T-cell (primary cell): ENCODE measurements around the gene GRIP1. TPM values are rescaled to one million over a fixed set of nuclear protein-coding genes. Genes with fewer than 3 reads are reported as not detected.

Experiments used
- ATAC-seq, 4 experiments: fragments of 200-7000 bp in 3 of 4; fragments of 150-1000 bp in 1 of 4; cut with Tn5 transposase; replicated peaks in 1 of 4; 1 replicate in 3 of 4; 2 replicates in 1 of 4; pipeline ENCODE4 v1.10.0; 2021; ENCODE audit warnings: moderate library complexity in 3 of 4, mild to moderate bottlenecking in 2 of 4, moderate number of reproducible peaks in 1 of 4
- CTCF ChIA-PET, 2 donors: fragments of 300-600 bp; sonication (Branson Sonifier 250); formaldehyde crosslinking; loops; one replicate each; lab custom pipeline; 2022; ENCODE audit warnings: antibody characterized with exemption in 2 of 2; lab: Charles Lee
- POLR2A ChIA-PET, 2 donors: fragments of 300-600 bp; sonication (Branson Sonifier 250); formaldehyde crosslinking; loops; one replicate each; lab custom pipeline; 2022; ENCODE audit warnings: antibody characterized with exemption in 2 of 2; lab: Charles Lee
- DNase-seq, 35 experiments: peaks; one replicate each; pipeline versions ENCODE4 v3.0.0 to v3.0.0-alpha.2; 2013 to 2023
- H3K27ac ChIP-seq: one replicate; pipeline ENCODE4 v1.5.1; 2013; ENCODE audit warnings: low read length
- H3K27me3 ChIP-seq, 2 experiments: replicated peaks in 1 of 2; 1 replicate in 1 of 2; 2 replicates in 1 of 2; pipeline versions ENCODE4 v1.6.1 to v1.7.0; 2013; ENCODE audit warnings: low read length in 1 of 2, mixed read lengths in 1 of 2; ENCODE audit not compliant: control insufficient read depth in 2 of 2, insufficient read depth in 2 of 2; ENCODE audit errors: extremely low read depth in 1 of 2
- H3K36me3 ChIP-seq, 2 donors: 1 replicate in 1 of 2; 2 replicates in 1 of 2; pipeline versions ENCODE4 v1.6.1 to v1.7.0; 2013; ENCODE audit warnings: low read length in 1 of 2; ENCODE audit not compliant: control insufficient read depth in 2 of 2, insufficient read depth in 1 of 2; ENCODE audit errors: extremely low read depth in 1 of 2
- H3K4me1 ChIP-seq, 2 experiments: 1 replicate in 1 of 2; 2 replicates in 1 of 2; pipeline versions ENCODE4 v1.6.1 to v1.7.0; 2013; ENCODE audit warnings: low read length in 2 of 2, mixed read lengths in 1 of 2; ENCODE audit not compliant: insufficient read depth in 2 of 2, control insufficient read depth in 1 of 2; ENCODE audit errors: extremely low read depth in 1 of 2
- H3K4me3 ChIP-seq, 2 donors: 1 replicate in 1 of 2; 2 replicates in 1 of 2; pipeline versions ENCODE4 v1.5.1 to v1.7.0; 2013; ENCODE audit warnings: mild to moderate bottlenecking in 2 of 2, low read length in 1 of 2, moderate library complexity in 1 of 2; ENCODE audit not compliant: control insufficient read depth in 1 of 2; ENCODE audit errors: extremely low read depth in 1 of 2
- H3K9me3 ChIP-seq: 2 replicates; pipeline ENCODE4 v1.7.0; 2013
- H3K27ac Mint-ChIP-seq, 2 donors: one replicate each; pipeline ENCODE4 v1.8.0; 2020 to 2021; ENCODE audit warnings: mild to moderate bottlenecking in 2 of 2, mixed read lengths in 2 of 2
- H3K27me3 Mint-ChIP-seq, 2 donors: one replicate each; pipeline ENCODE4 v1.8.0; 2021 to 2022; ENCODE audit warnings: mixed read lengths in 2 of 2
- H3K36me3 Mint-ChIP-seq: one replicate; pipeline ENCODE4 v1.8.0; 2021; ENCODE audit warnings: mixed read lengths
- H3K4me1 Mint-ChIP-seq, 3 donors: one replicate each; pipeline ENCODE4 v1.8.0; 2020 to 2022; ENCODE audit warnings: mixed read lengths in 3 of 3, mild to moderate bottlenecking in 1 of 3
- H3K4me3 Mint-ChIP-seq, 3 donors: one replicate each; pipeline ENCODE4 v1.8.0; 2020 to 2022; ENCODE audit warnings: mild to moderate bottlenecking in 3 of 3, mixed read lengths in 3 of 3, moderate library complexity in 3 of 3
- H3K9me3 Mint-ChIP-seq, 3 donors: one replicate each; pipeline ENCODE4 v1.8.0; 2020 to 2022; ENCODE audit warnings: mixed read lengths in 3 of 3
- WGBS: methylation state at CpG from one replicate; pipeline ENCODE4 v1.1.5; 2013; ENCODE audit warnings: missing lambda C conversion rate; ENCODE audit not compliant: insufficient coverage; 5-methylcytosine and 5-hydroxymethylcytosine counted together
- total RNA-seq, 35 experiments: library from RNA in 6 of 35; stranded (reverse) in 6 of 35; fragments of 120-200 nt in 1 of 35; gene quantifications; one replicate each; pipeline versions ENCODE4 v1.2.1 to v1.2.4 and lab custom pipeline; 2013 to 2026

Gene GRIP1
- total RNA-seq, 5 donors from 2014 or later (not counting 1 experiment from before 2014, with no cell fraction given) = 3.0 to 7.3 (median 3.6) TPM

GRCh38 chr12:66603981-66604479 lies 74.8 kb downstream of the GRIP1 start:
- Mint-ChIP-seq H3K36me3 (no peaks in the 10 kb centered on the region), H3K27me3 (peaks cover 2 to 4% of the 10 kb centered on the region in 2 donors), H3K4me1 (no peaks in the 10 kb centered on the region), H3K27ac (no peak overlapping the region), H3K9me3 (no peaks in the 10 kb centered on the region), H3K4me3 (no peak overlapping the region)
- Histone ChIP-seq H3K9me3 (no peaks in the 10 kb centered on the region), H3K27me3 (peaks cover 0 to 2% of the 10 kb centered on the region in 2 experiments), H3K4me3 (no peak overlapping the region), H3K27ac (no peak overlapping the region), H3K4me1 (no peaks in the 10 kb centered on the region), H3K36me3 (no peaks in the 10 kb centered on the region)
- POLR2A ChIA-PET = no interaction called here
- CTCF ChIA-PET = no interaction called here
- ATAC-seq = no peak
- DNase-seq = no peak
- 93% methylated on average over 3 of the region's 3 CpGs for WGBS

DNA sequence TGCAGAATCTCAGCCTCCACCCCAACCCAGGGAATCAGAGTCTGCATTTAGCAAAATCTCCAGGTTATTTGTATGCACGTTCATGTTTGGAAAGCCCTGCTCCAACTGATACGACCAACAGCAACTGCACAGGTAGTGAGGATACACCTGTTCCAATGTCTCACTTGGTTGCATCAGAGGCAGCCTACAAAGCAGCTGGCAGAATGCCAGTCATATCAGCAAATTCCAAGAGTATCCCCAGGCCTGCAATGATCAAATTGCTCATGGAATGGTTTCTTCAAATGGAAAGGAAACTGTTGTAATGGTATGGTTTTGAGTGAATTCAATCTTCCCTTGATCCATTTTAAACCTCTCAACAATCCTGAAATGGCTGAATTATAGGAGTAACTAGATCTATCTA lies 75.4 kb downstream of the GRIP1 start:
- no peak for ATAC-seq
- Histone ChIP-seq H3K27me3 (peaks cover 0 to 2% of the 10 kb centered on the region in 2 experiments), H3K27ac (no peak overlapping the region), H3K4me3 (no peak overlapping the region), H3K9me3 (no peaks in the 10 kb centered on the region), H3K36me3 (no peaks in the 10 kb centered on the region), H3K4me1 (no peaks in the 10 kb centered on the region)
- Mint-ChIP-seq H3K4me1 (no peaks in the 10 kb centered on the region), H3K27ac (no peak overlapping the region), H3K36me3 (no peaks in the 10 kb centered on the region), H3K27me3 (peaks cover 2 to 4% of the 10 kb centered on the region in 2 donors), H3K4me3 (no peak overlapping the region), H3K9me3 (no peaks in the 10 kb centered on the region)
- no peak for DNase-seq
- ChIA-PET CTCF (interaction anchor here in 1 of 2 donors (0.6 to 0.7 kb wide), 2 partner anchors 88 to 652 kb away, joined by 4 to 6 read pairs; no protein-coding TSS in a partner anchor), POLR2A (no interaction called here)
- 68% methylated on average over 2 of the region's 2 CpGs for WGBS

DNA sequence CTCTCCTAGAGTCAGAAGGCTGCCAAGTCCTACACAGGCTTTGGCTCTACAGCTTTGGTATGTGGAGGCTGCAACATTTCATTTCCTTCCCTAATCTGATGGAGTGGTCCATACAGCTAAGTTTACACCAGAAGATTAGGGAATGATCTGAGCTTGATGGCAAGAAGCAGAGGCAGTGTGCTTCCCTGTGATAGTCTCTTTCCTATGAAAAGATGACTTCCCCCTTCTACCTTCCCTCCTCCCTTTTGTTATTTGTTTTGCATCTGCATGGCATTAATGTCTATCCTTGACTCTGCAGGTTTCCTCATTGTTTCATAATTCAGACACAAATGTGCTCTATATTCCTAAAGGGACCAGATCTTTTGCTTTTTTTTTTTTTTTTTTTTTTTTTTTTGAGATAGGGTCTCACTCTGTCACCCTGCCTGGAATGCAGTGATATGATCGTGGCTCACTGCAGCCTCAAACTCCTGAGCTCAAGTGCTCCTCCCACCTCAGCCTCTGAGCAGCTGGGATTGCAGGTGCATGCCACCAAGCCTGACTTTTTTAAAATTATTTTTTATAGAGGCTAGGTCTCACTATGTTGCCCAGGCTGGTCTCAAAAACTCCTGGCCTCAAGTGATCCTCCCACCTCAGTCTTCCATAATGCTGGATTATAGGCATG lies 76.3 kb downstream of the GRIP1 start:
- DNase-seq (no peak), ATAC-seq (no peak)
- Histone ChIP-seq H3K27me3 (peaks cover 0 to 2% of the 10 kb centered on the region in 2 experiments), H3K36me3 (no peaks in the 10 kb centered on the region), H3K27ac (no peak overlapping the region), H3K4me3 (no peak overlapping the region), H3K4me1 (no peaks in the 10 kb centered on the region), H3K9me3 (no peaks in the 10 kb centered on the region)
- H3K36me3 Mint-ChIP-seq = no peaks in the 10 kb centered on the region
- H3K27ac Mint-ChIP-seq = no peak overlapping the region
- H3K27me3 Mint-ChIP-seq = peaks cover 2 to 4% of the 10 kb centered on the region in 2 donors
- ChIA-PET POLR2A (no interaction called here), CTCF (interaction anchor here in 1 of 2 donors (0.7 kb wide), 1 partner anchor 653 kb away, joined by 6 read pairs; no protein-coding TSS in a partner anchor)
- no peak overlapping the region for H3K4me3 Mint-ChIP-seq
- WGBS = no CpG with 5 or more reads among the region's 1 CpG
- no peaks in the 10 kb centered on the region for H3K4me1 Mint-ChIP-seq
- no peaks in the 10 kb centered on the region for H3K9me3 Mint-ChIP-seq

- Histone ChIP-seq H3K27ac (no peak overlapping the region), H3K4me3 (no peak overlapping the region), H3K9me3 (no peaks in the 10 kb centered on the region), H3K27me3 (peaks cover 0 to 2% of the 10 kb centered on the region in 2 experiments), H3K4me1 (no peaks in the 10 kb centered on the region), H3K36me3 (no peaks in the 10 kb centered on the region)
- H3K4me1 Mint-ChIP-seq = no peaks in the 10 kb centered on the region
- no peaks in the 10 kb centered on the region for H3K36me3 Mint-ChIP-seq
- CTCF ChIA-PET = no interaction called here
- H3K27me3 Mint-ChIP-seq = peaks cover 0 to 4% of the 10 kb centered on the region in 2 donors
- DNase-seq (no peak), ATAC-seq (no peak)
- POLR2A ChIA-PET = no interaction called here
- no peak overlapping the region for H3K27ac Mint-ChIP-seq
- H3K9me3 Mint-ChIP-seq = no peaks in the 10 kb centered on the region
- 100% methylated on average over 1 of the region's 2 CpGs for WGBS
- H3K4me3 Mint-ChIP-seq = no peak overlapping the region
Measured at GRCh38 chr12:66600903-66601302, 78.0 kb downstream of the GRIP1 start.

GRCh38 chr12:66599816-66600215 lies 79.1 kb downstream of the GRIP1 start:
- Mint-ChIP-seq H3K27me3 (peaks cover 0 to 4% of the 10 kb centered on the region in 2 donors), H3K36me3 (no peaks in the 10 kb centered on the region), H3K9me3 (no peaks in the 10 kb centered on the region), H3K27ac (no peak overlapping the region), H3K4me3 (no peak overlapping the region), H3K4me1 (no peaks in the 10 kb centered on the region)
- H3K27me3 ChIP-seq = peaks cover 0 to 2% of the 10 kb centered on the region in 2 experiments
- DNase-seq (no peak), ATAC-seq (no peak)
- no peaks in the 10 kb centered on the region for H3K36me3 ChIP-seq
- H3K4me3 ChIP-seq = no peak overlapping the region
- H3K4me1 ChIP-seq = no peaks in the 10 kb centered on the region
- no peak overlapping the region for H3K27ac ChIP-seq
- ChIA-PET CTCF (no interaction called here), POLR2A (no interaction called here)
- no CpG with 5 or more reads among the region's 1 CpG for WGBS
- no peaks in the 10 kb centered on the region for H3K9me3 ChIP-seq

- no peak for DNase-seq
- POLR2A ChIA-PET = no interaction called here
- Histone ChIP-seq H3K27me3 (no peaks in the 10 kb centered on the region), H3K9me3 (no peaks in the 10 kb centered on the region), H3K36me3 (no peaks in the 10 kb centered on the region), H3K27ac (no peak overlapping the region), H3K4me3 (no peak overlapping the region), H3K4me1 (no peaks in the 10 kb centered on the region)
- ATAC-seq = no peak
- Mint-ChIP-seq H3K4me3 (no peak overlapping the region), H3K36me3 (no peaks in the 10 kb centered on the region), H3K27ac (no peak overlapping the region), H3K27me3 (peaks cover 0 to 4% of the 10 kb centered on the region in 2 donors), H3K9me3 (no peaks in the 10 kb centered on the region), H3K4me1 (no peaks in the 10 kb centered on the region)
- WGBS = no CpG with 5 or more reads among the region's 2 CpGs
- CTCF ChIA-PET = no interaction called here
Measured at GRCh38 chr12:66598608-66599007, 80.3 kb downstream of the GRIP1 start.
